DND-41 (cell line): ENCODE results near the gene SHTN1.

Source experiments
- EZH2 ChIP-seq: IDR thresholded peaks from 3 replicates; pipeline ENCODE4 v1.6.1; 2012; ENCODE audit warnings: borderline replicate concordance, low read depth, mild to moderate bottlenecking, moderate library complexity, low read length, inconsistent platforms; ENCODE audit not compliant: severe bottlenecking
- TF ChIP-seq, protein P1 (sequence below): IDR thresholded peaks from 2 replicates; pipeline ENCODE4 v1.5.1; 2012; ENCODE audit warnings: borderline replicate concordance, low read length, moderate library complexity, mild to moderate bottlenecking; ENCODE audit not compliant: poor library complexity, severe bottlenecking; ENCODE audit errors: extremely low read depth

GRCh38 chr10:116853701-116854100, 151.3 kb downstream of the SHTN1 start:
- TF ChIP-seq, protein P1, sequence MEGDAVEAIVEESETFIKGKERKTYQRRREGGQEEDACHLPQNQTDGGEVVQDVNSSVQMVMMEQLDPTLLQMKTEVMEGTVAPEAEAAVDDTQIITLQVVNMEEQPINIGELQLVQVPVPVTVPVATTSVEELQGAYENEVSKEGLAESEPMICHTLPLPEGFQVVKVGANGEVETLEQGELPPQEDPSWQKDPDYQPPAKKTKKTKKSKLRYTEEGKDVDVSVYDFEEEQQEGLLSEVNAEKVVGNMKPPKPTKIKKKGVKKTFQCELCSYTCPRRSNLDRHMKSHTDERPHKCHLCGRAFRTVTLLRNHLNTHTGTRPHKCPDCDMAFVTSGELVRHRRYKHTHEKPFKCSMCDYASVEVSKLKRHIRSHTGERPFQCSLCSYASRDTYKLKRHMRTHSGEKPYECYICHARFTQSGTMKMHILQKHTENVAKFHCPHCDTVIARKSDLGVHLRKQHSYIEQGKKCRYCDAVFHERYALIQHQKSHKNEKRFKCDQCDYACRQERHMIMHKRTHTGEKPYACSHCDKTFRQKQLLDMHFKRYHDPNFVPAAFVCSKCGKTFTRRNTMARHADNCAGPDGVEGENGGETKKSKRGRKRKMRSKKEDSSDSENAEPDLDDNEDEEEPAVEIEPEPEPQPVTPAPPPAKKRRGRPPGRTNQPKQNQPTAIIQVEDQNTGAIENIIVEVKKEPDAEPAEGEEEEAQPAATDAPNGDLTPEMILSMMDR: no peak
- TF ChIP-seq EZH2: no peak
